HG02642 (cell line): ENCODE results near the gene ZNF169.
"Not testable (repeated sequence)": the region's sequence is repeated elsewhere in the genome, so short reads cannot be mapped to it uniquely, and the experiment has no call there.

Source experiments
- ATAC-seq: cut with Tn5 transposase; IDR thresholded peaks from one replicate; pipeline ENCODE4 v1.9.1; 2021; ENCODE audit warnings: mild to moderate bottlenecking; ENCODE audit not compliant: unreplicated experiment, poor library complexity

Gene ZNF169

DNA sequence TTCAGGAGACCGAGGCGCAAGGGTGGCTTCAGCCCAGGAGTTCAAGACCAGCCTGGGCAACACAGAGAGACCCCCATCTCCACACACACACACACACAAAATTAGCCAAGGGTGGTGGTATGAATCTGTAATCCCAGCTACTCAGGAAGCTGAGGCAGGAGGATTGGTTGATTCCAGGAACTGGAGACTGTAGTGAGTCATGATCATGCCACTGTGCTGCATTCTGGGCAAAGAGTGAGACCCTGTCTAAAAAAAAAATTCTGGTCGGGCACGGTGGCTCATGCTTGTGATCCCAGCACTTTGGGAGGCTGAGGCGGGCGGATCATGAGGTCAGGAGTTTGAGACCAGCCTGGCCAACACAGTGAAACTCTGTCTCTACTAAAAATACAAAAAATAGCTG lies 80.6 kb downstream of the ZNF169 start:
- ATAC-seq, result not testable (repeated sequence)

DNA sequence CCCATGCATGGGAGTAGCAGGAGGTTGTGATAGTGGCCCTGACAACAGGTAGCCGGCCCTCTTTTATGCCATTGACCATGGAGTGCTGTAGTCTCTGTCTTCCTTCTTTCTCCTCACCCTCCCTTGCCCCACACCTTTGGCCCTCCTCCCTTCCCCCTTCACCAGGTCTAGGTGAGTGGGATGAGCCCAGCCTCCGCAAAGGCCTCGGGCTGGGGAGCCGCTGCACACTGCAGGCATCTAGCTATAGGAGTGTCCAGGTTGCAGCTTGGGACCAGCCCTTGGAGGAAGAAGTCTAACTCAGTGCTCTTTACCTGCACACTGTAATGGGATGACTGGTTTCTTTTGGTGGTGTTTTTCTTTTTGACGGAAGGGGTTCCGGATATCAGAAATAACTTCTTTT lies 81.7 kb downstream of the ZNF169 start:
- not testable (repeated sequence) for ATAC-seq

DNA sequence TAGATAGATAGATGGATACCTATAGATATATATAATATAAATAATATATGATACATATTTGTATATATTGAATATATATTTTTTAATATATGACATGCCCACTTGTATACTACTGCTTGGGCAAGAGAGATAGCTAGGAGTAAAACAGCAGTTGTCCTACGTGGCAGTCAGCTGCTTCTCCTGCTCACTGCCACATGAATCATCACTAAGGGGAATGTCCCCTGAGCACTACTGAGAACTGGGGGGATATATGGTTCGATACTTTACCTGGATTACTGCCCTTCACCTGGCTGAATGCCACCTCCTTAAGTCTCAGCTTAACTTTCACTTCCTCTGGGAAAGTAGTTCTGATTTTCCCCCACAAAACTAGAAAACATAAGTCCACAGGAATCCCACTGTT lies 82.6 kb downstream of the ZNF169 start:
- ATAC-seq, result not testable (repeated sequence)

DNA sequence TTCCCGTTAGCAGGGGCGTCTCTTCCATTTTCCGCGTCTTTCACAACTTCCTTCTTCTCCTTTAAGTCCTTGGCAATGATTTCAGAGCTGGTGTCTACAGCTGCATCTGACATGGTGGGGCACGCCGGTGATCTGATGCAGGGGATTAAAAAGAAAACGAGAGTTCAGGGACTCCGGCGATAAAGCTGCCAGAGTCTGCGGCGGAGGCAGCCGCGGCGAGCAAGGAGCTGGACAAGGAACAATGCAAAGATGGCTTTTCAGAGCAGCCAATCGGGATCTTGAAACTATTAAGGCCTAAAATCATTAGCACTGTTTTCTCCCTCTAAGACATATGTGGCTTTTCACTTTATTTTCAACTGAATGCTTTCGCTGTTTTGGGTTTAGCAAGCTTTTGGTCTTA lies 88.4 kb downstream of the ZNF169 start:
- not testable (repeated sequence) for ATAC-seq

DNA sequence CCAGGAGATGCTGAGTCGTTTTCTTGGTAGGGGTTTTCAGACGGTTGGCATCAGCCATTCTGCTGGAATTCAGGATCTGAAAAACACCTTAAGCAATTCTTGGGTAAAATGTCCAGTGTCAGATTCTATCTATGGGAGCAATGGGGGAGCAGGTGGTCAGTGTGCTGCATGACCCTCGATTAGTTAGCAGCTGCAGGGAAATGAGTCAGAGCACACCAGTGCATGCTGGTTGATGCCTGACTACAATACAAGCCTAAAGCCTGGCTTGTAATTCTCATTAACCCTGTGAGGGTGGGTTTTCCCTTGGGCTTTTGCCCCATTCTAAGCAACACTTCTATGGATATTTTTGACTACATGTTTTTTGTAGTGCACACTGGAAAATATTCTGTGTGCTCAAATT lies 89.7 kb downstream of the ZNF169 start:
- ATAC-seq, result not testable (repeated sequence)
